Thoracic aorta (tissue), 2 donors: ENCODE measurements around the gene SOD3. TPM values are rescaled to one million over a fixed set of nuclear protein-coding genes. Genes with fewer than 3 reads are reported as not detected.

Experiments
- ATAC-seq: fragments of 150-250 bp; one replicate; pipeline ENCODE4 v1.8.0; 2017; ENCODE audit warnings: low read depth; ENCODE audit not compliant: insufficient number of reproducible peaks, low FRiP score
- DNase-seq: peaks from one replicate; pipeline ENCODE4 v3.0.0-alpha.2; 2020; ENCODE audit warnings: low spot score
- H3K27ac ChIP-seq, 2 donors: fragments of 200-600 bp; sonication (generic); 1 replicate in 1 of 2; 2 replicates in 1 of 2; pipeline ENCODE4 v1.5.1; 2016; ENCODE audit warnings: mild to moderate bottlenecking in 2 of 2, moderate library complexity in 2 of 2
- H3K27me3 ChIP-seq: fragments of 200-600 bp; sonication (generic); replicated peaks from 2 replicates; pipeline ENCODE4 v1.6.0; 2016; ENCODE audit warnings: mild to moderate bottlenecking; ENCODE audit not compliant: insufficient read depth
- H3K36me3 ChIP-seq: fragments of 200-600 bp; sonication (generic); one replicate; pipeline ENCODE4 v1.5.1; 2016
- H3K4me1 ChIP-seq, 2 donors: fragments of 200-600 bp; sonication (generic); 1 replicate in 1 of 2; 2 replicates in 1 of 2; pipeline versions ENCODE4 v1.5.1 to v1.6.0; 2016; ENCODE audit warnings: low read depth in 2 of 2, mild to moderate bottlenecking in 1 of 2; ENCODE audit not compliant: control insufficient read depth in 1 of 2
- H3K4me3 ChIP-seq: fragments of 200-600 bp; sonication (generic); 2 replicates; pipeline ENCODE4 v1.5.1; 2016; ENCODE audit warnings: mild to moderate bottlenecking
- H3K9me3 ChIP-seq: fragments of 200-600 bp; sonication (generic); 2 replicates; pipeline ENCODE4 v1.5.1; 2016
- total RNA-seq, 2 donors: library from RNA; depleted of rRNA; stranded (reverse); fragments of >200 nt; gene quantifications; one replicate each; pipeline versions ENCODE4 v1.1.0 to v1.2.3, GENCODE V29; 2016
- TF ChIP-seq, protein P1 (sequence below): fragments of 200-600 bp; sonication (generic); IDR thresholded peaks from one replicate; pipeline ENCODE4 v1.5.1; 2019; ENCODE audit warnings: antibody characterized with exemption

The SOD3 gene
- total RNA-seq, 2 donors from 2014 or later = 549 to 743 TPM

DNA sequence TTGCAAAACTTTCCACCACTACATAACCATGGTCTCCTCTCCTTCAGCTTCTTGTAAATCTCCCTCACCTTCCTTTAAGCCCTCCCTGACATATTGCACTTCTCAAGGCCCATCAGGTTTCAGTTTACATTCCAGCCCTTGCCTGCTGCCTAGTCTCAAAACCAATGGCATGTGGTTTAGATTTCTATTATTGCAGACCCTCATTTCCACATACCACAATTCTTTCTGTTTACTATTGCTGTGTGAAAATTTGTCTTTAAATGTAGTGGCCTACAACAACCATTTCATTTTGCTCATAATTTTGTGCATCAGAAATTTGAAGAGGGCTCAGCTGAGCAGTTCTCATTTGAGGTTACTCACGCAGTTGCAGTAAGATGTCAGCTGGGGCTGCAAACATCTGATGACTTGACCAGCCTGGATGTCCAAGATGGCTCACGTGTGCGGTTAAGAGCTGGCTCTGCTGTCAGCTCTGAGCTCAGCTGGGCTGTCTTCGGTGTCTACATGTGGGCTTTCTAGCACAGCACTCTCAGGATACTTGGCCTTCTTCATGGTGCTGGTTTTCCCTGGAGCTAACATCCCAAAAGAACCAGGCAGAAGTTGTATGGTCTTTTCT lies 29.9 kb upstream of the SOD3 start:
- TF ChIP-seq, protein P1, sequence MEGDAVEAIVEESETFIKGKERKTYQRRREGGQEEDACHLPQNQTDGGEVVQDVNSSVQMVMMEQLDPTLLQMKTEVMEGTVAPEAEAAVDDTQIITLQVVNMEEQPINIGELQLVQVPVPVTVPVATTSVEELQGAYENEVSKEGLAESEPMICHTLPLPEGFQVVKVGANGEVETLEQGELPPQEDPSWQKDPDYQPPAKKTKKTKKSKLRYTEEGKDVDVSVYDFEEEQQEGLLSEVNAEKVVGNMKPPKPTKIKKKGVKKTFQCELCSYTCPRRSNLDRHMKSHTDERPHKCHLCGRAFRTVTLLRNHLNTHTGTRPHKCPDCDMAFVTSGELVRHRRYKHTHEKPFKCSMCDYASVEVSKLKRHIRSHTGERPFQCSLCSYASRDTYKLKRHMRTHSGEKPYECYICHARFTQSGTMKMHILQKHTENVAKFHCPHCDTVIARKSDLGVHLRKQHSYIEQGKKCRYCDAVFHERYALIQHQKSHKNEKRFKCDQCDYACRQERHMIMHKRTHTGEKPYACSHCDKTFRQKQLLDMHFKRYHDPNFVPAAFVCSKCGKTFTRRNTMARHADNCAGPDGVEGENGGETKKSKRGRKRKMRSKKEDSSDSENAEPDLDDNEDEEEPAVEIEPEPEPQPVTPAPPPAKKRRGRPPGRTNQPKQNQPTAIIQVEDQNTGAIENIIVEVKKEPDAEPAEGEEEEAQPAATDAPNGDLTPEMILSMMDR = no peak
- Histone ChIP-seq H3K36me3 (no peaks in the 10 kb centered on the region), H3K4me1 (peaks cover 7% of the 10 kb centered on the region in 2 donors), H3K9me3 (no peaks in the 10 kb centered on the region), H3K4me3 (no peak overlapping the region), H3K27ac (no peak overlapping the region), H3K27me3 (no peaks in the 10 kb centered on the region)
- ATAC-seq (no peak), DNase-seq (no peak)

DNA sequence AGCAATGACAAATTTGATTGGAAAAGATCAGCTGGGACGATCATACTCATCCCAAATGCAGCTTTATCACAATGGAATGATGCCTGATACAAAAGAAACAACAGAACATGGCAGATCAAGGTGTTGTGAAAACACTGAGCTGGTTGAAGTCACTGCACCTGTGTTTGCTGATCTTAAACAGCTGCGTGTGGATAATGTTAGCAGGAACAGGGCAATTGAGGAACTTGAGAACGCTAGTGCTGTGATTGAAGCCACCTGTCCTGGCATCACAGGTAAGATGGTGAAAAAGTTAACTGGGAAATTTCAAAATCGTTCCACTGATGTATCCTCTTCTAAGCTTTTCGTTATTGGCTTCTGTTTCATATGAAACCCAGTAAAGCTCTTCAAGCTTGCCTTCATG lies 27.4 kb upstream of the SOD3 start:
- Histone ChIP-seq H3K27ac (no peak overlapping the region), H3K4me3 (no peak overlapping the region), H3K36me3 (no peaks in the 10 kb centered on the region), H3K9me3 (no peaks in the 10 kb centered on the region), H3K27me3 (no peaks in the 10 kb centered on the region), H3K4me1 (peaks cover 7% of the 10 kb centered on the region in 2 donors)
- DNase-seq (no peak), ATAC-seq (no peak)
- TF ChIP-seq, protein P1 = no peak

DNA sequence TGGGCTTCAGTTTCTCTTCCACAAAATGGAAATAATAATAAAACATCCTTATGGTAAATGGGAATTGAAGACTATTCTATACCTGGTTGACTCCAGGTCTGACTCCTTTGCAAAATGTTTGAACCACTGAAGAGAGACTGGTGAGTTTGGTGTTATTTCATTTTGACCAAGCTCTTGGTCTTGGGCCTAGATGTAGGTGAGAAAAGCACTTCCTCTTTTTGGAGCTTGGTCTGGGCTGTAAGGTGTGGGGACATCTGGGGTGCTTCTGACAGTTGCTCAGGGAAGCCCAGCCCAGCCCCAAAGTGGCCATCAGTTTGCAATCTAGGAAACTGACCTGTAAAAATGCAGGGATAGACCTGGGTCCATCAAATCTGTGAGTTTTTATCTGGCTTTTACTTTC lies 26.8 kb upstream of the SOD3 start:
- no peak for DNase-seq
- Histone ChIP-seq H3K36me3 (no peaks in the 10 kb centered on the region), H3K27me3 (no peaks in the 10 kb centered on the region), H3K4me1 (peaks cover 3 to 7% of the 10 kb centered on the region in 2 donors), H3K4me3 (no peak overlapping the region), H3K27ac (no peak overlapping the region), H3K9me3 (no peaks in the 10 kb centered on the region)
- ATAC-seq = no peak
- TF ChIP-seq, protein P1 = no peak

DNA sequence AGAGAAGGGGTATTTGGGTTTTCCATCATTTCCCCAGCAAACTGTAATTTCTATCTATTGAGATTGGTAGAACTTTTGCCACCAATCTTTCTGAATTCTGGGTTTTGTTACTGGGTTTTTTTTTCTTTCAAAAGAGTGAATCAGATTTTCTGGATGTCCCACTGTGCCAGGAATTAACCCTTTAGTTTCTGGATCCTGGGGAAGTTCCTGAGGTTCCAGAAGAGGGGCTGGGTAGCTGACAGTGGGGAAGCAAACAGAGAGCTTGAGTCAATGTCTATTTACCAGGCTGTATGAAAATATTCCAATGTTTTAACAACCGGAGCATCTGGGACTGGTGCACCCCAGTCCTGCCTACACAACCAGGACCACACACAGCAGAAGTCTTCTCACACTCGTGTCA lies 25.8 kb upstream of the SOD3 start:
- Histone ChIP-seq H3K27ac (no peak overlapping the region), H3K4me3 (no peak overlapping the region), H3K4me1 (no peaks in the 10 kb centered on the region), H3K36me3 (no peaks in the 10 kb centered on the region), H3K27me3 (no peaks in the 10 kb centered on the region), H3K9me3 (no peaks in the 10 kb centered on the region)
- ATAC-seq (no peak), DNase-seq (no peak)
- TF ChIP-seq, protein P1 = no peak

DNA sequence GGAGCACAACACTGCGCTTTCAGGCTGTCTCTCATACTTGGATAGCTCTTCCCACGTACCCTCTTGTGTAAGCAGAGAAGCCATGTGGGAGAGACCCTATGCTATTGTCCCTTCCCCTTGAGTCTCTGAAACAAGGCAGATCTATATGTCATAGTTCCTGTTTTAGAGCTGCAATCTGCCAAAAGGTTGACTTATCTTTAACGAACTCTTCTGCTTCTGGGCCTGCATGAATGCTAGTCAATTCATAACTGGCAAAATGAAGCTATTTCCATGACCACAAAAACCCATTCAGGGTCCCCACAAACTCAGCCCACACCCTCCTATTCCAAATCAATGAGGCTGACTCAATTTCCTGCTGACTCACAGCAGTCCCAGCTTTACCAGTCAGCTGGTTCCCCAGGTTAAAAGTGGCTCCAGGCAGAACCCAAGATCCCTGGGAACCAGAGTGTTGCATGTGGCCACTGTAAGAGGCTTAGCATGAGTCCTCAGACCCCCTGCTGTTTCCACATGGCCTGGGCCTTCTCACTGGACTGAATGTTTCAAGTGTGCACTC lies 25.3 kb upstream of the SOD3 start:
- H3K27ac ChIP-seq = no peak overlapping the region
- ATAC-seq = no peak
- H3K36me3 ChIP-seq = no peaks in the 10 kb centered on the region
- no peaks in the 10 kb centered on the region for H3K9me3 ChIP-seq
- DNase-seq = no peak
- no peak overlapping the region for H3K4me3 ChIP-seq
- TF ChIP-seq, protein P1 = no peak
- H3K4me1 ChIP-seq = no peaks in the 10 kb centered on the region
- no peaks in the 10 kb centered on the region for H3K27me3 ChIP-seq
